GM18951 (cell line): Measurements from ENCODE around the gene PHACTR1.

Experiments used
- POLR2A ChIP-seq: IDR thresholded peaks from 4 replicates; pipeline ENCODE4 v1.6.1; 2011; ENCODE audit warnings: mild to moderate bottlenecking; ENCODE audit not compliant: insufficient read length, insufficient read depth; ENCODE audit errors: extremely low read depth
- in situ Hi-C: fragments of 300-500 bp; cut with MboI; formaldehyde crosslinking; loops from one replicate; pipeline ENCODE4 v1.12.0; 2022; ENCODE audit warnings: low sequenced_read_pairs, mixed read lengths, inconsistent platforms; ENCODE audit not compliant: unreplicated experiment

The PHACTR1 gene

GRCh38 chr6:13098793-13099570, 382.4 kb downstream of the PHACTR1 start:
- in situ Hi-C loops: no loop called here

GRCh38 chr6:13099771-13100170, 383.2 kb downstream of the PHACTR1 start:
- in situ Hi-C loops: no loop called here
- no peak for TF ChIP-seq POLR2A

More at GRCh38 chr6:13098793-13099570, 382.4 kb downstream of the PHACTR1 start:
- TF ChIP-seq POLR2A: no peak

DNA sequence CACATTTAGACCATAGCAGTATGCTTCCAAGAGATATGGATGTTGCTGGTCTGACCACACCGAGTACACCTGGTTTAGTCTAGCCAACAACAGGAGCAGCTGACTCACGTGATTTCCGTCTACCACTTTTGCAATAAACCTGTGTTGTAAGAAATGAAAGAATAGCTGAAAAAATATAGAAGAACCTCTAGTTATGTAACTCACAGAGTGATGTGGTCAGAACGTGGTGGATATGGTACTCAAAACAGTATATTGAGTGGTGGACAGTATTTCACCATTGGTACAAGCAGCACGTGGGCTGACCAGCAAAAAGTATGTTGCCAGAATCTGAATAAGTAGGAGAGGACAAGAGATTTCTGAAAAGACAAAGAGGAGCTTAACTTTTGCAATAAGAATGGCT, 384.8 kb downstream of the PHACTR1 start:
- in situ Hi-C loops: no loop called here
- no peak for TF ChIP-seq POLR2A

DNA sequence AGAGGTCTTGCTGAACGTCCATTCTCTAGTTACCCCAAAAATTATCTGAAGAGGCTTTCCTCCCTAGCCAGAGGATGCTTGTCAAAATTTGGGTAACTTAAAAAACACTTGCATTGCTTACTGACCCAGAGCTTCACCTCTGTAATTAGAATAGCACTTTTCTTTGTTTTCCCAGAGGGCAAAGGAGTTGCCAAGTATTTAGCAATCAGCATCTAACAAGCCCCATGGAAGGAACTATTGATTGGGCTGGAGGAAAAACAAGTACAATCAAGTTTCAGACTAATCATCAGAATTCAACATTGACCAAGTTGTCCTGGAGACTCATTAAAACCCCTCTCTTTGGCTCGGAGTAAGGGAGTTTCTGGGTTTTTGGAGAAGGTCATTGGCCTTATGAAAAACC, 385.4 kb downstream of the PHACTR1 start:
- no peak for TF ChIP-seq POLR2A
- in situ Hi-C loops: no loop called here

DNA sequence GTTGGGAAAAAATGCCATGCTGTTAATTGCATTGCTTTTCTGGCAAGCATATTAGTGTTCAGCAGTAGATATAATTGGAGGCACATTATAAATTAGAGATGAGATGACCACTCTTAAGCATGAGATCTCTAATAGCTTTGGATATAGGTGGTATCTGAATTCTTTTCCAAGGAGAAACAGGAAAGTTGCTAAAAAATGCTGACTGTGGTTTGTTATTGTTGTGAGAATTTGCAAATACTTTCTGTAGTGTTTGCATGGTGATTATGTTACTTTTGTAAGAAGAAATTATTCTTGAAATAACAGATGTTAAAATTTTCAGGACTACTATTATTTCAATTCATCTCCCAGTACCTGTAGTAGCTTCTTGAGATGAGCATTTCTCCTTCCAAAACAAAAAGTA, 386.6 kb downstream of the PHACTR1 start:
- no peak for TF ChIP-seq POLR2A
- in situ Hi-C loops: no loop called here

DNA sequence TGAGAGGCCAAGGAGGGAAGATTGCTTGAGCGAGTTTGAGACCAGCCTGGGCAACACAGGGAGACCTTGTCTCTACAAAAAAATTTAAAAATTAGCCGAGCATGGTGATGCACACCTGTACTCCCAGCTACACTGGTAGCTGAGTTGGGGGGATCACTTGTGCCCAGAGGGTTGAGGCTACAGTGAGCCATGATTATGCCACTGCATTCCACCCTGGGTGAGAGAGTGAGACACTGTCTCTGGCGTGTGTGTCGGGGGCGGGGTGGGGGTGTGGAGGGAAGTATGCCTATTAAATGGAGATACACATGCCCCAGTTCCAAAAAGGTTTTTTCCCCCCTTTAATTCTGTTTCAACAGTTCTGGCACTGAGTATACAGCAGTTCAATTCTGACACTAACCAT, 388.6 kb downstream of the PHACTR1 start:
- no peak for TF ChIP-seq POLR2A
- in situ Hi-C loops: no loop called here

GRCh38 chr6:13112921-13113320, 396.4 kb downstream of the PHACTR1 start:
- TF ChIP-seq POLR2A: no peak
- in situ Hi-C loops: no loop called here

DNA sequence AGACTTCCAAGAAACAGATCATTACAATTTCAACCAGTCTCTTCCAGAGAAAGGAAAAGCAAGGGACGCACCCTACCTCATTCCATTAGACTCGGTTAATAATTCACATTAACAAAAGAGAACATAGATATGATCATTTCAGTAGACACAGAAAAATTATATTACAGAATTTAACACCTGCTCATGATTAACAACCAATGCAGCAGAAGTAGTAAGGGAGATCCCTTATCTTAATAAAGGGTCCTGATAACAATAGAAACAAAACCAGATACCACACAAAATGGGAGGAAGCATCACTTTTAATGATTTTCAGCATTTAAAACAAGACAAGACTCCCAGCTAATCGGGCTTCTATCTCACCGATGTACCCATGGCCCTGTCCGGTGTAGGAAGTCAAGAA, 396.8 kb downstream of the PHACTR1 start:
- TF ChIP-seq POLR2A: no peak
- in situ Hi-C loops: no loop called here

DNA sequence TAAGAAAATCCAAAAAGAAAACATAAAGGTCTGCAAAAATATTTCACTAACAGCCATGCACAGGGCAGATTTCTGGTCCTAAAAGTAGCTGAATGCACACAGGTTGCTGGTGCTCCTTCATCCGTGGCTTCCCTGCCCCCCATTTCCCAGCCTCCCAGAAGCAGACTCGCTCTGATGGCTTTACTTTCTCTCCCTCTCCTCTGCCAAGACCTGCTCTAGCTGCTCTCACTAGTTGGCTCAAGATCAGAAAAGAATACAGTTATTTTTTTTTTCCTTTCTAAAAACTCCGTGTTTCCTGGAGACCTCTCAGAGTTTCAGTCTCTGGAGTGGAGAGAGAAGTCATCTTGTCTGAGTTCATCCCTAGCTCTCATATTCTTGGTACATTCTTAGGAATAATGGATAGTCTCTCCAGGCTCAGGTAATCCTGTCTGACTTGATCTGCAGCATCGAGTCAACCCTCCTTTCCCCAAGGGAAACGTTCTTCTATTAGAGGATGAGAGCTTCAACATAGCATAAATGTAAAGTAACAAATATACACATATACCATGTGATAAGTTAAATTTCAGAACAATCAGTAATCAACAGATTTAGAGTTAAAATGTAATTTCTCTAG, 397.5 kb downstream of the PHACTR1 start:
- TF ChIP-seq POLR2A: no peak
- in situ Hi-C loops: no loop called here

- in situ Hi-C loops: no loop called here
- no peak for TF ChIP-seq POLR2A
These were observed 399.6 kb downstream of the PHACTR1 start for GRCh38 chr6:13116155-13116554.

DNA sequence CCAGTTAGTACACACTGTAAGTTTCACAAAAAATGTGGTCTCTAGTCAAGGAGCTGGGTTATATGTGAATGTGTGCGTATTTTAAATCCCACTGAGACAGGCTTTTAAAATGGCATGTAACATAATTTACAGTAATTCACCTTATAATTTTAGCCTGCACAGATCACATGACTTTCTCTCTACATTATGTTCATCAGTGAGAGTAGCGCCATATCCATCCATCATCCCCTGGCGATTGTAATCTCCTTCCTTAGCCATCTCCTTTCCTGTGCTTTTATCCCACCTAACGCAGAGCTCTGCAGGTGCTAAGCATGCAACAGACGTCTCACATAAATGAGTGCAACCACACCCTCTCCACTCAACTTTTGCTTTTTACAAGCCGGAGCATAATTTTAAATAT, 401.0 kb downstream of the PHACTR1 start:
- no peak for TF ChIP-seq POLR2A
- in situ Hi-C loops: no loop called here

DNA sequence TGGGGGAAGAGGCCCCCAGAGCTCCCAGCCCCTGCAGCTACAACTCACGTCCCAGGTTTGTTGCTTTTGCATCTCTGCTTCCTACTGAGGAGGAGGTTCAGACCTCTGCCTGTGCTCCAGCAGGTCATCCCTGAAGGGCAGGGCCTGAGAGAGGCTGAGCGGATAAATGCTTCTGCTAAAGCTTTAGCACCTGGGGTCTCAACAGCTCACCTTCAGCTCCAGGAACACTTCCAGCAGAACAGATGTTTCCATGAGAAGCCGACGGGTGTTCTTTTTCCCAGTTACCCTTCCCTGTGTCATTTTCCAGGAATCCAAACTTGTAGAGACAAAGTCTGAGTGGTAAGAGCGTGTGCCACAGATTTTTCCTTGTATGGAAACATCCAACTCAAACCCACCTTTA, 403.0 kb downstream of the PHACTR1 start:
- TF ChIP-seq POLR2A: no peak
- in situ Hi-C loops: no loop called here

- no peak for TF ChIP-seq POLR2A
- in situ Hi-C loops: no loop called here
These were observed 404.2 kb downstream of the PHACTR1 start for GRCh38 chr6:13120483-13121482.
